SK-N-SH (cell line): ENCODE data around the gene ULK1.

Source experiments
- CTCF ChIP-seq: fragments of 200-600 bp; sonication (generic); IDR thresholded peaks from 2 replicates; pipeline ENCODE4 v1.6.1; 2017; ENCODE audit warnings: antibody characterized with exemption, mild to moderate bottlenecking, moderate library complexity
- FOXJ3 ChIP-seq: sonication (generic); formaldehyde crosslinking; IDR thresholded peaks from 2 replicates; pipeline ENCODE4 v1.5.1; 2020; ENCODE audit warnings: mild to moderate bottlenecking, missing genetic modification reagents
- GABPA ChIP-seq: IDR thresholded peaks from 2 replicates; pipeline ENCODE4 v1.4.0; 2012; ENCODE audit warnings: low read depth, mild to moderate bottlenecking
- IRF3 ChIP-seq: fragments of 150-350 bp; IDR thresholded peaks from 2 replicates; pipeline ENCODE4 v1.6.1; 2016; ENCODE audit warnings: mild to moderate bottlenecking, low read depth, low read length
- MAX ChIP-seq: IDR thresholded peaks from 2 replicates; pipeline ENCODE4 v1.4.0; 2012; ENCODE audit warnings: low read depth
- MXI1 ChIP-seq: IDR thresholded peaks from 2 replicates; pipeline ENCODE4 v1.6.1; 2012; ENCODE audit warnings: mild to moderate bottlenecking, low read depth, low read length, improper control_type of control experiment
- NFIC ChIP-seq: IDR thresholded peaks from 2 replicates; pipeline ENCODE4 v1.4.0; 2012; ENCODE audit warnings: borderline replicate concordance
- PBX3 ChIP-seq: IDR thresholded peaks from 2 replicates; pipeline ENCODE4; 2012
- RXRA ChIP-seq: IDR thresholded peaks from 2 replicates; pipeline ENCODE4 v1.4.0; 2012; ENCODE audit warnings: low read depth, mild to moderate bottlenecking, borderline replicate concordance
- SIN3A ChIP-seq: IDR thresholded peaks from 2 replicates; pipeline ENCODE4 v1.6.1; 2012; ENCODE audit warnings: low read depth, mild to moderate bottlenecking, low read length, moderate library complexity, borderline replicate concordance
- TEAD4 ChIP-seq: IDR thresholded peaks from 2 replicates; pipeline ENCODE4 v1.4.0; 2012; ENCODE audit warnings: mild to moderate bottlenecking, borderline replicate concordance; ENCODE audit not compliant: insufficient read depth
- USF1 ChIP-seq: IDR thresholded peaks from 2 replicates; pipeline ENCODE4 v1.4.0; 2012; ENCODE audit warnings: low read depth, borderline replicate concordance
- USF2 ChIP-seq: fragments of 150-350 bp; IDR thresholded peaks from 2 replicates; pipeline ENCODE4 v1.6.1; 2017; ENCODE audit warnings: antibody characterized with exemption, low read length, low read depth, borderline replicate concordance
- YY1 ChIP-seq: IDR thresholded peaks from 2 replicates; pipeline ENCODE4 v1.4.0; 2012; ENCODE audit warnings: low read depth, mild to moderate bottlenecking

GRCh38 chr12:131914179-131914702 lies 19.8 kb downstream of the ULK1 start:
- no peak for TF ChIP-seq MXI1
- TF ChIP-seq USF1 = no peak
- no peak for TF ChIP-seq TEAD4
- TF ChIP-seq CTCF = no peak
- no peak for TF ChIP-seq RXRA
- TF ChIP-seq MAX = no peak
- no peak for TF ChIP-seq PBX3
- no peak for TF ChIP-seq IRF3
- TF ChIP-seq USF2 = no peak
- TF ChIP-seq YY1 = no peak
- TF ChIP-seq GABPA = no peak
- TF ChIP-seq FOXJ3 = no peak
- TF ChIP-seq NFIC = no peak
- no peak for TF ChIP-seq SIN3A
